PFSK-1 (cell line): ENCODE data around the gene YBEY.

Experiments used
- FOXP2 ChIP-seq: optimal IDR thresholded peaks from 2 replicates; pipeline ENCODE3; 2011; ENCODE audit warnings: borderline replicate concordance, control low read depth, inconsistent platforms; ENCODE audit not compliant: insufficient read depth; ENCODE audit errors: extremely low read length, extremely low read depth
- POLR2AphosphoS5 ChIP-seq: IDR thresholded peaks from 2 replicates; pipeline ENCODE4 v1.6.1; 2012; ENCODE audit warnings: low read depth, mild to moderate bottlenecking, control low read depth, low read length, moderate library complexity
- REST ChIP-seq, 2 experiments: IDR thresholded peaks; 2 replicates each; pipeline versions ENCODE4 v1.6.1 to v1.8.0; 2011 to 2012; ENCODE audit warnings: low read depth in 2 of 2, low read length in 2 of 2, control low read depth in 1 of 2, inconsistent platforms in 1 of 2, mild to moderate bottlenecking in 1 of 2, moderate library complexity in 1 of 2; ENCODE audit not compliant: insufficient read depth in 1 of 2
- SIN3A ChIP-seq: IDR thresholded peaks from 2 replicates; pipeline ENCODE4 v1.6.1; 2012; ENCODE audit warnings: mild to moderate bottlenecking, low read length, moderate library complexity, borderline replicate concordance; ENCODE audit not compliant: insufficient read depth
- TAF1 ChIP-seq: IDR thresholded peaks from 2 replicates; pipeline ENCODE4 v1.6.1; 2012; ENCODE audit warnings: low read length, control low read depth, borderline replicate concordance; ENCODE audit not compliant: insufficient read depth

- TF ChIP-seq POLR2AphosphoS5 (no peak), REST (IDR thresholded peaks at IDR 0.05; ENCODE audit: insufficient read depth in 1 of 2, low read depth in 2 of 2, low read length in 2 of 2) (no peak), SIN3A (no peak), TAF1 (no peak), FOXP2 (no peak)
Measured at GRCh38 chr21:46248422-46248782, 37.7 kb upstream of the YBEY start.
